IMR-90 (cell line): ENCODE measurements around the gene SLC19A2. TPM values are rescaled to one million over a fixed set of nuclear protein-coding genes. Genes with fewer than 3 reads are reported as not detected.

Experiments
- ATAC-seq: fragments of 200-7000 bp; cut with Tn5 transposase; 2 replicates; pipeline ENCODE4 v1.9.1; 2020; ENCODE audit warnings: low read depth, mild to moderate bottlenecking, moderate library complexity
- BruUV-seq: library from RNA; stranded (reverse); fragments of 400-500 nt; replicated peaks from 2 replicates; lab custom pipeline; 2021; lab: Mats Ljungman, UMichigan
- CTCF ChIA-PET: fragments of 300-600 bp; formaldehyde crosslinking; extraction: SDS; loops from one replicate; lab custom pipeline; 2021; ENCODE audit warnings: antibody characterized with exemption; lab: Yijun Ruan, JAX
- POLR2A ChIA-PET: fragments of 300-600 bp; sonication (Branson Sonifier 250); formaldehyde crosslinking; loops from one replicate; lab custom pipeline; 2022; ENCODE audit warnings: antibody characterized with exemption; ENCODE audit not compliant: unreplicated experiment; lab: Charles Lee
- DNase-seq: peaks from one replicate; pipeline ENCODE4 v3.0.0; 2013
- H2AFZ ChIP-seq: replicated peaks from 2 replicates; pipeline ENCODE3; 2013; ENCODE audit warnings: low read length, mild to moderate bottlenecking; ENCODE audit not compliant: poor library complexity
- H2AK5ac ChIP-seq: 2 replicates; pipeline ENCODE4 v1.6.1; 2013; ENCODE audit warnings: low read depth, low read length, inconsistent platforms
- H2AK9ac ChIP-seq: replicated peaks from 2 replicates; pipeline ENCODE3; 2013; ENCODE audit warnings: mild to moderate bottlenecking, low read depth, low read length, moderate library complexity; ENCODE audit not compliant: poor library complexity
- H2BK120ac ChIP-seq: 2 replicates; pipeline ENCODE4 v1.6.1; 2013; ENCODE audit warnings: low read depth, low read length, inconsistent platforms
- H2BK15ac ChIP-seq: 3 replicates; pipeline ENCODE4 v1.6.1; 2013; ENCODE audit warnings: low read depth, low read length, inconsistent platforms
- H2BK20ac ChIP-seq: 2 replicates; pipeline ENCODE4 v1.6.1; 2013; ENCODE audit warnings: low read depth, mild to moderate bottlenecking, inconsistent platforms, low read length, moderate library complexity
- H2BK5ac ChIP-seq: 2 replicates; pipeline ENCODE4 v1.6.1; 2013; ENCODE audit warnings: mild to moderate bottlenecking, low read depth, low read length, inconsistent platforms; ENCODE audit not compliant: poor library complexity, severe bottlenecking
- H3K14ac ChIP-seq: replicated peaks from 2 replicates; pipeline ENCODE4 v1.6.1; 2013; ENCODE audit warnings: low read depth, low read length, inconsistent platforms
- H3K18ac ChIP-seq: 2 replicates; pipeline ENCODE4 v1.6.1; 2013; ENCODE audit warnings: low read depth, low read length, control low read depth
- H3K23ac ChIP-seq: 2 replicates; pipeline ENCODE4 v1.6.1; 2013; ENCODE audit warnings: low read depth, low read length, inconsistent platforms
- H3K27ac ChIP-seq: 2 replicates; pipeline ENCODE4 v1.5.1; 2013; ENCODE audit warnings: mild to moderate bottlenecking, control low read depth, low read length; ENCODE audit not compliant: insufficient read depth
- H3K27me3 ChIP-seq: 2 replicates; pipeline ENCODE4 v1.6.1; 2013; ENCODE audit warnings: low read length; ENCODE audit not compliant: control insufficient read depth, insufficient read depth
- H3K36me3 ChIP-seq: 2 replicates; pipeline ENCODE4 v1.6.1; 2013; ENCODE audit warnings: low read length, mixed read lengths; ENCODE audit not compliant: control insufficient read depth, insufficient read depth
- H3K4ac ChIP-seq: 2 replicates; pipeline ENCODE4 v1.6.1; 2013; ENCODE audit warnings: low read depth, low read length, inconsistent platforms
- H3K4me1 ChIP-seq: 2 replicates; pipeline ENCODE4 v1.6.1; 2013; ENCODE audit warnings: low read length, mixed read lengths; ENCODE audit not compliant: control insufficient read depth, insufficient read depth
- H3K4me2 ChIP-seq: 2 replicates; pipeline ENCODE4 v1.6.1; 2013; ENCODE audit warnings: low read depth, mild to moderate bottlenecking, control low read depth, low read length, moderate library complexity
- H3K4me3 ChIP-seq: 2 replicates; pipeline ENCODE4 v1.5.1; 2013; ENCODE audit warnings: low read depth, mild to moderate bottlenecking, control low read depth, low read length, moderate library complexity; ENCODE audit not compliant: insufficient read depth
- H3K56ac ChIP-seq: 2 replicates; pipeline ENCODE4 v1.6.1; 2013; ENCODE audit warnings: low read length, inconsistent platforms; ENCODE audit not compliant: insufficient read depth; ENCODE audit errors: extremely low read depth
- H3K79me1 ChIP-seq, 2 experiments: 2 replicates each; pipeline ENCODE4 v1.6.1; 2013; ENCODE audit warnings: low read length in 2 of 2, inconsistent platforms in 1 of 2, low read depth in 1 of 2
- H3K9ac ChIP-seq: 2 replicates; pipeline ENCODE4 v1.6.1; 2013; ENCODE audit warnings: low read depth, low read length, control low read depth
- H3K9me1 ChIP-seq: 2 replicates; pipeline ENCODE4 v1.6.1; 2013; ENCODE audit warnings: low read length, inconsistent platforms; ENCODE audit not compliant: insufficient read depth
- H3K9me3 ChIP-seq: 2 replicates; pipeline ENCODE4 v1.6.1; 2013; ENCODE audit warnings: low read length; ENCODE audit not compliant: control insufficient read depth, insufficient read depth
- H4K20me1 ChIP-seq: 2 replicates; pipeline ENCODE4 v1.6.1; 2013; ENCODE audit warnings: low read length, inconsistent platforms; ENCODE audit not compliant: insufficient read depth
- H4K5ac ChIP-seq: 2 replicates; pipeline ENCODE4 v1.6.1; 2013; ENCODE audit warnings: mild to moderate bottlenecking, low read depth, low read length, control low read depth
- H4K8ac ChIP-seq, 2 experiments: 2 replicates each; pipeline ENCODE4 v1.6.1; 2013; ENCODE audit warnings: low read depth in 2 of 2, low read length in 2 of 2, control low read depth in 1 of 2, inconsistent platforms in 1 of 2
- H4K91ac ChIP-seq: 2 replicates; pipeline ENCODE4 v1.6.1; 2013; ENCODE audit warnings: low read depth, low read length, inconsistent platforms; ENCODE audit not compliant: insufficient read depth
- CEBPB ChIP-seq: IDR thresholded peaks from 2 replicates; pipeline ENCODE4 v1.6.1; 2012; ENCODE audit warnings: low read depth, low read length, improper control_type of control experiment
- CHD1 ChIP-seq: IDR thresholded peaks from 2 replicates; pipeline ENCODE4 v1.6.1; 2012; ENCODE audit warnings: low read depth, low read length, improper control_type of control experiment
- CTCF ChIP-seq: conservative IDR thresholded peaks from 2 replicates; pipeline ENCODE4 v1.5.1; 2012; ENCODE audit warnings: mild to moderate bottlenecking, low read depth, low read length, improper control_type of control experiment
- ELK1 ChIP-seq: fragments of 150-350 bp; IDR thresholded peaks from 2 replicates; pipeline ENCODE4 v1.6.1; 2016; ENCODE audit warnings: low read depth, mild to moderate bottlenecking, low read length, moderate library complexity, borderline replicate concordance
- FOS ChIP-seq: fragments of 150-350 bp; IDR thresholded peaks from 2 replicates; pipeline ENCODE4 v1.6.1; 2016; ENCODE audit warnings: low read depth, low read length
- MAFK ChIP-seq: IDR thresholded peaks from 2 replicates; pipeline ENCODE4 v1.6.1; 2012; ENCODE audit warnings: low read depth, low read length, improper control_type of control experiment
- MAZ ChIP-seq: IDR thresholded peaks from 2 replicates; pipeline ENCODE4 v1.6.1; 2012; ENCODE audit warnings: low read depth, mild to moderate bottlenecking, low read length, improper control_type of control experiment, moderate library complexity, borderline replicate concordance
- MXI1 ChIP-seq: IDR thresholded peaks from 2 replicates; pipeline ENCODE4 v1.6.1; 2012; ENCODE audit warnings: low read depth, mild to moderate bottlenecking, low read length, moderate library complexity, borderline replicate concordance
- NFE2L2 ChIP-seq: fragments of 150-350 bp; IDR thresholded peaks from 2 replicates; pipeline ENCODE4 v1.6.1; 2016; ENCODE audit warnings: low read depth, mild to moderate bottlenecking, low read length
- POLR2A ChIP-seq: IDR thresholded peaks from 2 replicates; pipeline ENCODE4 v1.6.1; 2012; ENCODE audit warnings: mild to moderate bottlenecking, low read depth, low read length
- RCOR1 ChIP-seq: IDR thresholded peaks from 2 replicates; pipeline ENCODE4 v1.6.1; 2012; ENCODE audit warnings: mild to moderate bottlenecking, low read length, improper control_type of control experiment; ENCODE audit not compliant: insufficient replicate concordance
- RFX5 ChIP-seq: IDR thresholded peaks from 2 replicates; pipeline ENCODE4 v1.8.0; 2012; ENCODE audit warnings: low read depth, mild to moderate bottlenecking, low read length, moderate library complexity
- SMC3 ChIP-seq: fragments of 150-350 bp; IDR thresholded peaks from 2 replicates; pipeline ENCODE4 v1.6.1; 2016; ENCODE audit warnings: low read depth, mild to moderate bottlenecking, antibody characterized with exemption, low read length, moderate library complexity
- USF2 ChIP-seq: fragments of 150-350 bp; IDR thresholded peaks from 2 replicates; pipeline ENCODE4 v1.6.1; 2017; ENCODE audit warnings: mild to moderate bottlenecking, antibody characterized with exemption, low read length, low read depth
- WGBS, 2 experiments: methylation state at CpG; one replicate each; pipeline versions ENCODE4 v1.1.5 to v1.1.7; 2013; ENCODE audit warnings: missing lambda C conversion rate in 2 of 2; ENCODE audit not compliant: insufficient read length in 1 of 2; ENCODE audit errors: extremely low coverage in 2 of 2; 5-methylcytosine and 5-hydroxymethylcytosine counted together
- dilution Hi-C: fragments of 300-500 bp; cut with HindIII; formaldehyde crosslinking; loops from one replicate; pipeline ENCODE4 v1.14.3; 2018; ENCODE audit warnings: low sequenced_read_pairs; ENCODE audit not compliant: unreplicated experiment
- in situ Hi-C: fragments of 300-500 bp; cut with MboI; formaldehyde crosslinking; loops from 3 replicates; pipeline ENCODE4 v1.14.3; 2019; ENCODE audit warnings: low sequenced_read_pairs, inconsistent platforms, mixed read lengths
- intact Hi-C: fragments of 100-400 bp; cut with micrococcal nuclease; formaldehyde crosslinking; loops from 2 replicates; pipeline ENCODE4 v1.10.0; 2022
- polyA plus RNA-seq, 3 experiments: library from polyadenylated mRNA; depleted of rRNA; stranded (reverse); fragments of >200 nt; gene quantifications; 2 replicates each; pipeline ENCODE4 v1.2.3, GENCODE V29; 2012; ENCODE audit warnings: low replicate concordance in 1 of 3
- total RNA-seq: library from RNA; depleted of rRNA; stranded (reverse); fragments of >200 nt; gene quantifications from 2 replicates; pipeline ENCODE4 v1.2.3, GENCODE V29; 2012

Gene SLC19A2
- total and polyA plus RNA-seq, 2 of the 4 experiments (the other 2 are of a cell fraction): 3.6 to 5.2 TPM

GRCh38 chr1:169494343-169494742 lies 8.6 kb upstream of the SLC19A2 start:
- H3K79me1 ChIP-seq: no peaks in the 10 kb centered on the region
- no peaks in the 10 kb centered on the region for H3K4me1 ChIP-seq
- no CpG with 5 or more reads among the region's 3 CpGs for WGBS, 2 experiments
- no peak overlapping the region for H3K4me3 ChIP-seq
- H2AFZ ChIP-seq: no peak overlapping the region
- no peak overlapping the region for H3K14ac ChIP-seq
- H3K36me3 ChIP-seq: no peaks in the 10 kb centered on the region
- intact Hi-C loops: no loop called here
- no peaks in the 10 kb centered on the region for H3K9me3 ChIP-seq
- no peak overlapping the region for H3K18ac ChIP-seq
- H2BK15ac ChIP-seq: no peak overlapping the region
- no peak overlapping the region for H2BK20ac ChIP-seq
- H3K4ac ChIP-seq: no peak overlapping the region
- H4K91ac ChIP-seq: no peak overlapping the region
- H3K4me2 ChIP-seq: no peak overlapping the region
- no peak overlapping the region for H2BK5ac ChIP-seq
- no TSS peak for BruUV-seq
- H3K56ac ChIP-seq: no peak overlapping the region
- in situ Hi-C loops: no loop called here
- ChIA-PET POLR2A (no interaction called here), CTCF (no interaction called here)
- H3K27me3 ChIP-seq: no peaks in the 10 kb centered on the region
- H2AK9ac ChIP-seq: no peak overlapping the region
- H2AK5ac ChIP-seq: no peak overlapping the region
- H3K27ac ChIP-seq: no peak overlapping the region
- no peak overlapping the region for H4K5ac ChIP-seq
- H2BK120ac ChIP-seq: no peak overlapping the region
- dilution Hi-C loops: no loop called here
- DNase-seq (no peak), ATAC-seq (no peak)
- H3K23ac ChIP-seq: no peak overlapping the region
- TF ChIP-seq CEBPB (no peak), USF2 (no peak), FOS (no peak), POLR2A (no peak), RCOR1 (no peak), MXI1 (no peak), MAFK (no peak), RFX5 (no peak), SMC3 (no peak), CTCF (no peak), CHD1 (no peak), MAZ (no peak), NFE2L2 (no peak), ELK1 (no peak)
- H3K9ac ChIP-seq: no peak overlapping the region
- H3K9me1 ChIP-seq: no peaks in the 10 kb centered on the region
- H4K20me1 ChIP-seq: no peaks in the 10 kb centered on the region
- H4K8ac ChIP-seq: no peak overlapping the region
